ENCODE results near the gene SETDB2. TPM values are rescaled to one million over a fixed set of nuclear protein-coding genes. Genes with fewer than 3 reads are reported as not detected.

Gene SETDB2
- total and polyA plus RNA-seq, 10 of the 15 experiments (the other 5 are each of a cell fraction or from before 2014, with no cell fraction given), result 1.2 to 10.0 (median 7.4) TPM

GRCh38 chr13:49472186-49472585 is 28.1 kb downstream of the SETDB2 start:
- no peaks in the 10 kb centered on the region for H3K4me1 ChIP-seq (ENCODE audit: control insufficient read depth, insufficient read depth, low read length)
- H3K4me3 ChIP-seq, result no peak overlapping the region
- ChIA-PET POLR2A (no interaction called here), CTCF (no interaction called here), RAD21 (ENCODE audit: unreplicated experiment) (no interaction called here), SMC1A (ENCODE audit: uncharacterized antibody, unreplicated experiment) (no interaction called here)
- H3K79me2 ChIP-seq (ENCODE audit: control insufficient read depth, insufficient read depth, low read length), result no peaks in the 10 kb centered on the region
- H2AFZ ChIP-seq (ENCODE audit: control insufficient read depth, low read depth, low read length), result no peak overlapping the region
- BruUV-seq (replicated peaks), result no TSS peak
- H3K4me2 ChIP-seq (ENCODE audit: control insufficient read depth, insufficient read depth), result no peak overlapping the region
- ATAC-seq (no peak), DNase-seq (ENCODE audit: low read depth, low spot score) (no peak), FAIRE-seq (no peak)
- TF ChIP-seq SIX5 (IDR thresholded peaks at IDR 0.05; ENCODE audit: low read depth, low read length, severe bottlenecking) (no peak), IKZF2 (IDR thresholded peaks at IDR 0.05) (no peak), ZBED1 (IDR thresholded peaks at IDR 0.05; ENCODE audit: borderline replicate concordance) (no peak), CREM (IDR thresholded peaks at IDR 0.05; ENCODE audit: low read depth) (no peak), POLR2A (IDR thresholded peaks at IDR 0.05; ENCODE audit: low read depth, low read length) (no peak), EED (IDR thresholded peaks at IDR 0.05; ENCODE audit: low read depth) (no peak), NR2C2 (IDR thresholded peaks at IDR 0.05; ENCODE audit: borderline replicate concordance, control insufficient read depth, insufficient read length, low read depth) (no peak), EZH2 (IDR thresholded peaks at IDR 0.05; ENCODE audit: borderline replicate concordance, control insufficient read depth, low read depth, low read length) (no peak), ZNF622 (IDR thresholded peaks at IDR 0.05) (no peak), CHD4 (IDR thresholded peaks at IDR 0.05) (no peak)
- in situ Hi-C loops (cut with MboI) (no loop called here), intact Hi-C loops (cut with micrococcal nuclease; ENCODE audit: unreplicated experiment) (no loop called here)
- H3K36me3 ChIP-seq (ENCODE audit: control insufficient read depth in 2 of 2, insufficient read depth in 2 of 2, low read length in 1 of 2), result peaks cover 0 to 22% of the 10 kb centered on the region in 2 experiments; a peak in 2 of 4 replicates
- no peak overlapping the region for H3K27ac ChIP-seq (ENCODE audit: control insufficient read depth, insufficient read depth)
- H3K9ac ChIP-seq (ENCODE audit: control insufficient read depth, insufficient read depth, low read length), result no peak overlapping the region
- WGBS (ENCODE audit: insufficient coverage, insufficient replicate concordance, low lambda C conversion rate, missing lambda C conversion rate), result 81% methylated on average over 1 of the region's 1 CpG
- H4K20me1 ChIP-seq (ENCODE audit: control insufficient read depth, insufficient read depth), result no peaks in the 10 kb centered on the region
- no peaks in the 10 kb centered on the region for H3K9me3 ChIP-seq (replicated peaks; ENCODE audit: control insufficient read depth, insufficient read depth, low read length)
- H3K27me3 ChIP-seq (replicated peaks in 1 of 2; ENCODE audit: control insufficient read depth in 2 of 2, insufficient read depth in 2 of 2, low read length in 1 of 2), result no peaks in the 10 kb centered on the region

- Histone ChIP-seq H2AFZ (ENCODE audit: control insufficient read depth, low read depth, low read length) (no peak overlapping the region), H3K36me3 (ENCODE audit: control insufficient read depth in 2 of 2, insufficient read depth in 2 of 2, low read length in 1 of 2) (peaks cover 0 to 28% of the 10 kb centered on the region in 2 experiments; a peak in 2 of 4 replicates)
- CTCF ChIA-PET, result interaction anchor here (0.6 kb wide), 1 partner anchor 976 kb away, joined by 3 read pairs; no protein-coding TSS in a partner anchor
- TF ChIP-seq PBX3 (IDR thresholded peaks at IDR 0.05; ENCODE audit: insufficient replicate concordance, low read depth, low read length) (no peak), SRF (IDR thresholded peaks at IDR 0.05; ENCODE audit: low read depth in 2 of 2, low read length in 2 of 2) (no peak), RAD51 (IDR thresholded peaks at IDR 0.05) (no peak), CREM (IDR thresholded peaks at IDR 0.05; ENCODE audit: low read depth) (no peak), CTCF (IDR thresholded peaks at IDR 0.05 in 2 of 3, conservative IDR thresholded peaks at IDR 0.05 in 1 of 3; ENCODE audit: control insufficient read depth in 2 of 3, extremely low read depth in 1 of 3, insufficient read depth in 1 of 3, low read depth in 3 of 3, low read length in 3 of 3) (no peak), STAT3 (IDR thresholded peaks at IDR 0.05; ENCODE audit: low read depth, low read length) (no peak), POLR2AphosphoS2 (IDR thresholded peaks at IDR 0.05; ENCODE audit: low read depth, low read length) (no peak), RBBP5 (conservative IDR thresholded peaks at IDR 0.05) (no peak), CBX5 (IDR thresholded peaks at IDR 0.05; ENCODE audit: low read depth) (no peak), EZH2 (IDR thresholded peaks at IDR 0.05; ENCODE audit: borderline replicate concordance, control insufficient read depth, low read depth, low read length) (no peak)
Measured at GRCh38 chr13:49476529-49476928, 32.5 kb downstream of the SETDB2 start.

More at GRCh38 chr13:49476529-49476928, 32.5 kb downstream of the SETDB2 start:
- WGBS (ENCODE audit: insufficient coverage, insufficient replicate concordance, low lambda C conversion rate, missing lambda C conversion rate), result 98% methylated on average over 7 of the region's 7 CpGs
- no peak for DNase-seq (ENCODE audit: low read depth, low spot score)
- BruUV-seq (replicated peaks), result no TSS peak
- ChIA-PET RAD21 (ENCODE audit: unreplicated experiment) (no interaction called here), POLR2A (no interaction called here), SMC1A (ENCODE audit: uncharacterized antibody, unreplicated experiment) (no interaction called here)
- no peaks in the 10 kb centered on the region for H3K27me3 ChIP-seq (replicated peaks in 1 of 2; ENCODE audit: control insufficient read depth in 2 of 2, insufficient read depth in 2 of 2, low read length in 1 of 2)
- H3K4me3 ChIP-seq, result no peak overlapping the region
- no peaks in the 10 kb centered on the region for H4K20me1 ChIP-seq (ENCODE audit: control insufficient read depth, insufficient read depth)
- in situ Hi-C loops (cut with MboI), result no loop called here
- no peak for ATAC-seq
- no peaks in the 10 kb centered on the region for H3K79me2 ChIP-seq (ENCODE audit: control insufficient read depth, insufficient read depth, low read length)
- FAIRE-seq, result no peak
- no peaks in the 10 kb centered on the region for H3K9me3 ChIP-seq (replicated peaks; ENCODE audit: control insufficient read depth, insufficient read depth, low read length)
- no peak overlapping the region for H3K4me2 ChIP-seq (ENCODE audit: control insufficient read depth, insufficient read depth)
- intact Hi-C loops (cut with micrococcal nuclease; ENCODE audit: unreplicated experiment), result no loop called here
- H3K27ac ChIP-seq (ENCODE audit: control insufficient read depth, insufficient read depth), result no peak overlapping the region
- H3K4me1 ChIP-seq (ENCODE audit: control insufficient read depth, insufficient read depth, low read length), result no peaks in the 10 kb centered on the region
- H3K9ac ChIP-seq (ENCODE audit: control insufficient read depth, insufficient read depth, low read length), result no peak overlapping the region

Data from GM12878 (cell line).